CD4-positive, CD25-positive, alpha-beta regulatory T cell (primary cell): ENCODE measurements around the gene TCFL5. TPM values are rescaled to one million over a fixed set of nuclear protein-coding genes. Genes with fewer than 3 reads are reported as not detected.

Source experiments
- ATAC-seq, 2 donors: fragments of 150-1000 bp; cut with Tn5 transposase; one replicate each; pipeline ENCODE4 v1.10.0; 2021; ENCODE audit warnings: low read depth in 2 of 2, moderate number of reproducible peaks in 2 of 2, moderate library complexity in 1 of 2
- DNase-seq, 3 donors: peaks; one replicate each; pipeline versions ENCODE4 v3.0.0 to v3.0.0-alpha.2; 2012 to 2022; ENCODE audit warnings: mixed read lengths in 1 of 3
- H3K27ac ChIP-seq: one replicate; pipeline ENCODE4 v1.7.0; 2013; ENCODE audit warnings: mild to moderate bottlenecking, low read length; ENCODE audit not compliant: insufficient read depth, poor library complexity, severe bottlenecking
- H3K27me3 ChIP-seq: one replicate; pipeline ENCODE4 v1.7.0; 2013; ENCODE audit warnings: low read length; ENCODE audit not compliant: control insufficient read depth, insufficient read depth
- H3K36me3 ChIP-seq: one replicate; pipeline ENCODE4 v1.7.0; 2013; ENCODE audit warnings: mild to moderate bottlenecking, low read length, moderate library complexity; ENCODE audit not compliant: control insufficient read depth, insufficient read depth
- H3K4me1 ChIP-seq: 2 replicates; pipeline ENCODE4 v1.7.0; 2013; ENCODE audit warnings: mild to moderate bottlenecking, low read length; ENCODE audit not compliant: insufficient read depth, control insufficient read depth, poor library complexity, severe bottlenecking
- H3K4me3 ChIP-seq: one replicate; pipeline ENCODE4 v1.7.0; 2013; ENCODE audit warnings: low read depth, mild to moderate bottlenecking, low read length, moderate library complexity
- H3K9me3 ChIP-seq, 2 experiments: 1 replicate in 1 of 2; 2 replicates in 1 of 2; pipeline ENCODE4 v1.7.0; 2013; ENCODE audit warnings: low read length in 2 of 2, mild to moderate bottlenecking in 1 of 2, moderate library complexity in 1 of 2; ENCODE audit not compliant: control insufficient read depth in 2 of 2
- H3K27ac Mint-ChIP-seq, 3 donors: one replicate each; pipeline ENCODE4 v1.8.0; 2020 to 2022; ENCODE audit warnings: mild to moderate bottlenecking in 3 of 3, mixed read lengths in 3 of 3, moderate library complexity in 2 of 3
- H3K27me3 Mint-ChIP-seq: one replicate; pipeline ENCODE4 v1.8.0; 2022; ENCODE audit warnings: mild to moderate bottlenecking, mixed read lengths
- H3K36me3 Mint-ChIP-seq: one replicate; pipeline ENCODE4 v1.8.0; 2020; ENCODE audit warnings: mixed read lengths
- H3K4me1 Mint-ChIP-seq, 4 donors: one replicate each; pipeline ENCODE4 v1.8.0; 2020 to 2022; ENCODE audit warnings: mixed read lengths in 4 of 4, mild to moderate bottlenecking in 1 of 4
- H3K4me3 Mint-ChIP-seq, 4 donors: one replicate each; pipeline ENCODE4 v1.8.0; 2020 to 2022; ENCODE audit warnings: mild to moderate bottlenecking in 4 of 4, mixed read lengths in 4 of 4, moderate library complexity in 3 of 4
- H3K9me3 Mint-ChIP-seq, 7 donors: one replicate each; pipeline ENCODE4 v1.8.0; 2020 to 2022; ENCODE audit warnings: mixed read lengths in 7 of 7, mild to moderate bottlenecking in 3 of 7, moderate library complexity in 2 of 7
- polyA plus RNA-seq, 4 donors: library from polyadenylated mRNA; unstranded; fragments of 300-500 nt; fragmentation: Illumina TruSeq; gene quantifications; one replicate each; pipeline ENCODE4 v1.2.3, GENCODE V29; 2021
- total RNA-seq: library from RNA; stranded (reverse); gene quantifications from one replicate; pipeline ENCODE4 v1.2.3, GENCODE V29; 2022

TCFL5 gene
- total and polyA plus RNA-seq, 5 donors from 2014 or later: 0.53 to 3.8 (median 1.2) TPM

- DNase-seq: no peak
- peaks cover 0 to 27% (median 12%) of the 10 kb centered on the region in 4 donors for H3K4me1 Mint-ChIP-seq
- H3K4me3 Mint-ChIP-seq: no peak overlapping the region
- H3K9me3 Mint-ChIP-seq: no peaks in the 10 kb centered on the region
- ATAC-seq: no peak
- peaks cover 31% of the 10 kb centered on the region for H3K4me1 ChIP-seq
- H3K4me3 ChIP-seq: no peak overlapping the region
- no peaks in the 10 kb centered on the region for H3K9me3 ChIP-seq
- H3K27me3 ChIP-seq: no peaks in the 10 kb centered on the region
- peaks cover 7% of the 10 kb centered on the region for H3K36me3 Mint-ChIP-seq
- no peak overlapping the region for H3K27ac Mint-ChIP-seq
- no peak overlapping the region for H3K27ac ChIP-seq
- peaks cover 44% of the 10 kb centered on the region for H3K36me3 ChIP-seq
- peaks cover 6% of the 10 kb centered on the region for H3K27me3 Mint-ChIP-seq
Observed at GRCh38 chr20:62809530-62810428, 51.8 kb downstream of the TCFL5 start.

GRCh38 chr20:62808211-62808865, 53.3 kb downstream of the TCFL5 start:
- no peak overlapping the region for H3K4me3 ChIP-seq
- H3K36me3 ChIP-seq: peaks cover 42% of the 10 kb centered on the region
- Mint-ChIP-seq H3K27ac (peak overlapping the region in 2 of 3 donors; percentile 43 to 82), H3K9me3 (no peaks in the 10 kb centered on the region), H3K27me3 (peaks cover 6% of the 10 kb centered on the region), H3K36me3 (peaks cover 11% of the 10 kb centered on the region), H3K4me3 (peak overlapping the region; percentile 80 to 89 (median 82)), H3K4me1 (peaks cover 0 to 37% (median 17%) of the 10 kb centered on the region in 4 donors)
- H3K4me1 ChIP-seq: peaks cover 38% of the 10 kb centered on the region
- peak; percentile 47 to 48 for ATAC-seq
- peak; percentile 64 to 76 (median 68) for DNase-seq
- no peaks in the 10 kb centered on the region for H3K27me3 ChIP-seq
- H3K27ac ChIP-seq: no peak overlapping the region
- H3K9me3 ChIP-seq: no peaks in the 10 kb centered on the region

GRCh38 chr20:62807444-62808210, 54.0 kb downstream of the TCFL5 start:
- Mint-ChIP-seq H3K9me3 (no peaks in the 10 kb centered on the region), H3K4me3 (peak overlapping the region; percentile 22 to 89 (median 70)), H3K4me1 (peaks cover 0 to 37% (median 20%) of the 10 kb centered on the region in 4 donors), H3K27ac (peak overlapping the region in 2 of 3 donors; percentile 43 to 82), H3K36me3 (peaks cover 11% of the 10 kb centered on the region), H3K27me3 (peaks cover 6% of the 10 kb centered on the region)
- peaks cover 38% of the 10 kb centered on the region for H3K4me1 ChIP-seq
- H3K36me3 ChIP-seq: peaks cover 38% of the 10 kb centered on the region
- H3K27me3 ChIP-seq: no peaks in the 10 kb centered on the region
- no peaks in the 10 kb centered on the region for H3K9me3 ChIP-seq
- no peak overlapping the region for H3K4me3 ChIP-seq
- ATAC-seq: no peak
- DNase-seq: no peak
- no peak overlapping the region for H3K27ac ChIP-seq

- H3K27me3 ChIP-seq: no peaks in the 10 kb centered on the region
- Mint-ChIP-seq H3K27me3 (peaks cover 6% of the 10 kb centered on the region), H3K9me3 (no peaks in the 10 kb centered on the region), H3K4me3 (peak overlapping the region; percentile 79 to 85 (median 82)), H3K27ac (peak overlapping the region in 2 of 3 donors; percentile 76 to 78), H3K4me1 (peaks cover 0 to 36% (median 20%) of the 10 kb centered on the region in 4 donors), H3K36me3 (peaks cover 8% of the 10 kb centered on the region)
- DNase-seq (no peak), ATAC-seq (no peak)
- H3K36me3 ChIP-seq: peaks cover 32% of the 10 kb centered on the region
- H3K4me1 ChIP-seq: peaks cover 38% of the 10 kb centered on the region
- H3K9me3 ChIP-seq: no peaks in the 10 kb centered on the region
- H3K27ac ChIP-seq: no peak overlapping the region
- peak overlapping the region; percentile 19 for H3K4me3 ChIP-seq
Observed at GRCh38 chr20:62806383-62807050, 55.1 kb downstream of the TCFL5 start.

- Mint-ChIP-seq H3K27me3 (peaks cover 6% of the 10 kb centered on the region), H3K4me3 (peak overlapping the region; percentile 79 to 87 (median 83)), H3K27ac (peak overlapping the region in 2 of 3 donors; percentile 76 to 78), H3K4me1 (peaks cover 0 to 36% (median 20%) of the 10 kb centered on the region in 4 donors), H3K9me3 (no peaks in the 10 kb centered on the region), H3K36me3 (peaks cover 8% of the 10 kb centered on the region)
- H3K4me3 ChIP-seq: peak overlapping the region; percentile 48
- ATAC-seq: no peak
- peaks cover 38% of the 10 kb centered on the region for H3K4me1 ChIP-seq
- H3K9me3 ChIP-seq: no peaks in the 10 kb centered on the region
- peak overlapping the region; percentile 57 for H3K27ac ChIP-seq
- no peak for DNase-seq
- H3K36me3 ChIP-seq: peaks cover 27% of the 10 kb centered on the region
- no peaks in the 10 kb centered on the region for H3K27me3 ChIP-seq
Observed at GRCh38 chr20:62805711-62806382, 55.8 kb downstream of the TCFL5 start.

- no peaks in the 10 kb centered on the region for H3K27me3 ChIP-seq
- H3K4me1 ChIP-seq: peaks cover 38% of the 10 kb centered on the region
- ATAC-seq (peak; percentile 8 to 26), DNase-seq (peak in 1 of 3 donors; percentile 31)
- Mint-ChIP-seq H3K4me3 (peak overlapping the region; percentile 78 to 90 (median 86)), H3K36me3 (peaks cover 10% of the 10 kb centered on the region), H3K9me3 (no peaks in the 10 kb centered on the region), H3K27me3 (peaks cover 6% of the 10 kb centered on the region), H3K27ac (peak overlapping the region; percentile 60 to 95 (median 69)), H3K4me1 (peaks cover 0 to 36% (median 20%) of the 10 kb centered on the region in 4 donors)
- peak overlapping the region; percentile 48 for H3K4me3 ChIP-seq
- H3K27ac ChIP-seq: peak overlapping the region; percentile 82
- peaks cover 21% of the 10 kb centered on the region for H3K36me3 ChIP-seq
- no peaks in the 10 kb centered on the region for H3K9me3 ChIP-seq
Observed at GRCh38 chr20:62805155-62805710, 56.4 kb downstream of the TCFL5 start.
